GM19023 (cell line): ENCODE data around the gene TNS1.

Experiments used
- ATAC-seq: cut with Tn5 transposase; IDR thresholded peaks from one replicate; pipeline ENCODE4 v1.9.1; 2021; ENCODE audit warnings: mild to moderate bottlenecking, moderate library complexity; ENCODE audit not compliant: unreplicated experiment

The TNS1 gene

DNA sequence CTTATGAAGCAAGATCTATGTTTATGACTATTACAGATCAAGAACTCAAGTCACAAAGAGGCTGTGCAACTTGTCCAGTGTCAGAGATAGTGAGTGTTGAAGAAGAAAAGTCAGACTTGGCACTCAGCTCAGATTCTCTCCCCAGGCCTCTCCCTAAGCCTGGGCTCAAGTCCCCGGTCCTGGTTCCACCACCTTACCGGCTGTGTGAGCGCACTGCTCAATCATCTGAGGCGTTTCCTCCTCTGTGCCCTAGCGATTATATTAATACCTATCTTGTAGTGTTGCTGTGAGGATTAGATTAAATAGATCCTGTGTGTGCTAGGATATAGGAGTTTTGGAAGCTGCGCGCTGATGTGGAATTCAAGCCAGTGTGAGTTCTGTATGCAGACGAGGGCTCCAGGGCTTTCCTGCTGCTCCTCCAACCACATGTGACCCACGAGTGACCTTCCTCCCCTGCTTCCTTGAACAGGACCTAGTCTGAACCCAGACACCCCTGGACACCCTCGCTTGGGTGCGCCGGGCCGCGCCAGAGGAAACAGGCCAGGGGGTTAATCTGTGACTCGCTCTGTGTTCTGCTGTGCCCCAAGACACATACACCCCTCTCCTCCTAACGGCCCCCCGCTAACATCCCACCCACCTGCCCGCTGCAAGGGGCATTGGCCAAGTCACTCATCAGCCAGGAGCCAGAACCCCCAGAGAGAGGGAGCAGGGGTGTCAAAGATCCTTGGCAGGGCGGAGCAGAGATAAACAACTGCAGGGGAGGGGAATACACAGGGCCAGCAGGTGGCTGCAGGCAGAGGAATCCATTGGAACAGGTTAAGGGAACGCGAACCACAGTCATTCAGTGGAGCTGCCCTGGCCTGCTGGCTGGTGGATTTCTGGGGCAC is 38.3 kb downstream of the TNS1 start:
- no peak for ATAC-seq

DNA sequence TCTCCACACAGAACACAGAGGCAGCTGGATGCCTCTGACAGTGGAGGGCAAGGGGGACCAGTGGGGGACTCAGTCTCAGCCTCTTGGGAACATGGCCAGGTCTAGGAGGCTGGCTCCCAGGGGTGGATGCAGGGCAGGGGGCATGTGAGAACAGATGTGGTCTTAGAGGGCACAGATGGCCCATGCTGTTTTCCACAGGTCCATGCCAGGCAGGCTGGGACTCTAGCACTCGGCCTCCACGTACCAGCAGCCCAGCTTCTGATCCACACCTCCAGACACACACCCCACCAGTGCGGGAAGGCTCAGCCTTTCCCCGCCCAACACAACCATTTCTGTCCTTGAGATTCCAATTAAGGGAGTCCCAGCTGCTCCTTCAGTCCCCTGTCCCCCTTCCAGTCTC is 42.4 kb downstream of the TNS1 start:
- ATAC-seq = no peak

DNA sequence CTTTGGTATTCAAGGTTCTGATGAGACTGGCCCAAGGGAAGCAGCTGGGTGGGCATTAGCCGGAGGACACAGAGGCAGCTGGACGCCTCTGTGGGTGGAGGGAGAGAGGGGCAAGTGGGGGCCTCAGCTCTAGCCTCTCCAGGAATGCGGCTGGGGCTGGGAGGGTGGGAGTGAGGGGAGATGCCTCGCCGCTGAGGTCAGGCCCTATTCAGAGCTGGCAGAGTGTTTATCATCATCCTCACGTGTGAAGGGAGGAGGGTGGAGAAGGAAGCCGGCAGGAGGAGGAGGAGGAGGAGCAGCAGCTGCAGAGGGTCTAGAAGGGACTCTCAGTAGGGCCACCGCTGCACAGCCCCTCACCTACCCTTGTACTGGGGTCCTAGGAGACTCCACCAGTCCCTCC is 43.1 kb downstream of the TNS1 start:
- no peak for ATAC-seq

DNA sequence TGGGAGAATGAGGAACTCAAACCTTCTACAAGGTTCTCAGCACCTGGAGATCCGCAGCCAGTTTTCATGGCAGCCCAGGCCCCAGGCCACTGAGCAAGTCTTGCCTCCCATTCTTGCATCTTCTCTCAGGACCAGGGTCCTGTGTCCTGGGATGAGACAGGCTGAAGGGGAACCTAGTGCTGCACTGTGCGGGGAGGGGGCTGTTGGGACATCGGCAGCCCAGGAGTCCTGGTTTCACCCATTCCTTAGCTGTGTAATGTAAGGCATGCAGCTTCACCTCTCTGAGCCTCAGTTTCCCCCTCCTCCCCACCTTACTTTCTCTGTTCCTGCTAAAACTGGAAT is 43.9 kb downstream of the TNS1 start:
- ATAC-seq = no peak

DNA sequence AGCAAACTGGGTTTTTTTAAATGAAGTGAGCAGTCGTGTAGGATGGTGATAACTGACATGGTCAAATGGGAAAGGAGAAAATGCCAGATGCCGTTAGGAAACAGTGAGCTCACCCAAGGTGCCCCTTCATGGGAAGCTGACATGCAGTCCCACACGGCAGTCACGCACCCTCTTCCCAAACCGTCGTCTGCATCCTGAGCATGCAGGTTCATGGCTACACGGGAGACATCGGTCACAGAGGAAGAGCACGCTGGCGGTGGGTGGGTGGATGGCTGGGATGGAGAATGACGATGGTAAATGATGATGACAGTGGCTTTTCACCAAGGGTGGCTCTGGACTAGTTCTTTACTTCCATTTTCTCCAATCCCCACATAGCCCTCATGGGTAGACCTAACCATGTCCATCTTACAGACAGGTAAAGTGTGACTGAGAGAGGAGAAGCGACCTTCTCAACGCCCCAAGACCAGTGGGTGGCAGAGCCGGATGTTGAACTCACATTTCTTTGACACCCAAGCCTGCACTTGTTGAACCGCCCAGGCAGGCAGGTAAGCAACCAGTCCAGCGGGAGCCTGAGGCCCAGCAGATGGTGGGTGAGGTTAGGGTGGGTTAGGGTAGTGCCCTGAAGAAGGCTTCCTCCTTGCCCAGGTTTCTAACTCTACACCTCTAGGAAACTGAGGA is 44.5 kb downstream of the TNS1 start:
- ATAC-seq = no peak

DNA sequence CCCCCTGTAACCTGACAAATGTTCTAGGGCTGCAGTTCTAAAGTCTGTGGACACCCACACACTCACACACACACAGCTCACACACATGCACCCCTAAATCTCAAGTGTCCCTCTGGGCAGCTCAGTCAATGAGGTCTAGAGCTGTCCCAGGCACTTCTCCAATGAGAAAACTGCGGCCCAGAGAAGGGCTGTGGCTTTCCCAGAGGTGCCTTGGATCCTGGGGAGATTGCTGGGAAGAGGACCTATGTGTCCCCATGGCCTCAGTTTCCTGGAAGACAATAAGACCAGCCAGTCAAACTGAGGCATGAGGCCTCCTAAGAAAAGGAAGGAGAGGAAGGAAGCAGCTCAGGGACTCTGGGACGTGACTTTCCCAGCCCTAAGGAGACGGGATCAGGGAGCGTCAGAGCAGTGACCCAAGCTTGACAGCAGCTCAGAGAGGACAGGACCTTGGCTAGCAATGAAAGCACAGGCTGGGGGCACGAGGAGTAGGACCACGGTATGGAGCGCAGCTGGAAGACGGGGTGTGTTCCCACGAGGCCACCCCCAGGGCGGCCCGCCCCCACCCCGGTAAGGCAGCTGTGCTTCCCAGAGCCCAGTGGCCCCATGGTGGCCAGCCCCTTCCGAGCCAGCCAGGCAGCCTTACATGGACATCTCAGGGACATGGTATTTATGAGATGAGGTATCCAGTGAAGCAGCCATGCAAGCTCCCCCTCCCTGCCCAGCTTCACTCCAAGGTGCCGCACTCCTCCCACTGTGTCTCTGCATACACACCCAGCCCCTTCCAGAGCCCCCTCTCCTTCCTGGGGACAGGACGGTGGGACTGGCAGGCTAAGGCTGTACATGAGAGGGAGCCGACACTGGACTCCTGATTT is 46.0 kb downstream of the TNS1 start:
- ATAC-seq = no peak

DNA sequence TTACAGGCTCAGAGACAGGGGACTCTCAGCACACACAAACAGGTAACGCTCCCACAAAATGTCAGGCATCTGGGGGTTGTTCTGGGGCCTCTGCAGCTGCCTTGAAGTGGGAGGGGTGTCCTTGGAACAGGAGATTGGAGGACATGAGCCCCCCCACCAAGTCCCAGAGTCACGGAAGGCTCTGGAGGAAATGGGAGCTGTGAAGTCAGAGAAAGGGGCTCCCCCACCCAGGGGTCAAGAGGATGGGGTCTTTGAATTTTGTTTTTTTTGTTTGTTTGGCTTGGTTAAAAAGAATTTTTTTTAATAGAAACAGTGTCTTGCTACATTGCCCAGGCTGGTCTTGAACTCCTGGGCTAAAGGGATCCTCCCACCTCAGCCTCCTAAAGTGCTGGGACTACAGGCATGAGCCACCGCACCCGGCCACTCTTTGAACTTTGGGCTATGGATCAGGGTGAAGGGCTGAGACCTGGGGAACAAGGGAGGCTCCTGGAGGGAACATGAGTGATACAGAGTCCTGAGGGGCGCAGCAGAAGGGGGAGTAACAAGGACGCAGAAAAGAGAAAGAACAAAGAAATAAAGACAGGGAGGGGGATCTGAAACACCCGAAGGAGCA is 46.8 kb downstream of the TNS1 start:
- no peak for ATAC-seq

DNA sequence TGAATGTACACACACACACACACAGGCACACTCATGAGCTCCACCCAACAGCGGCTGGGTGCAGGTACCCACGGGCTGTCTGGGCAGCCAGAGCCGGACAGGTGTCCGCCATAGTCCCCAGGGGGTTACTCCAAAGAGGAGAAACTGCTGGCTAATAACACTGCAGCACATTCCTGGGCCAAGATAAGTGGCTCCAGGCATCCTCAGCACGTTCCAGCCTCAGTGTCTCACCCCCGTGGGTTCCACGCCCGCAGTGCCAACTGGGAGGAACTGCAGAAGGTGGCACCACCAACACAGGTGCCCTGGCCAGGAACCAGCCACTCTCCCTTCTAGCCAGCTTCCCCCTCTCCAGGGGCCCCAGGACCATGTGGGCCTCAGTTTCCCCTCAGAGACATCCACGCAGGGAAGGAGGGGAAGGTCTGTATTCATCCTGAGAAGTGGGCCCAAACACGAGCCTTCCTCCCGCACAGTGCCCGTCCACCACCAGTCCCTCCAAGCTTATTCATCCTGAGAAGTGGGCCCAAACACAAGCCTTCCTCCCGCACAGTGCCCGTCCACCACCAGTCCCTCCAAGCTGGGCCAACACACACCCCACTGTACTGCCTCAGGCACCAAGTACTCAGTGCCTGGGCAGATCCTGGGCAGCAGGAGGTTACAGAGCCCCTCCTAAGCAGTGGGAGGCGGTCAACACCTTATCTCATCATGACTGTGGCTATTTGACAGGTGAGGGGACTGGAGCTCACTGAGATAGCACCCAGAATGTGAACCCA is 47.6 kb downstream of the TNS1 start:
- ATAC-seq = no peak

DNA sequence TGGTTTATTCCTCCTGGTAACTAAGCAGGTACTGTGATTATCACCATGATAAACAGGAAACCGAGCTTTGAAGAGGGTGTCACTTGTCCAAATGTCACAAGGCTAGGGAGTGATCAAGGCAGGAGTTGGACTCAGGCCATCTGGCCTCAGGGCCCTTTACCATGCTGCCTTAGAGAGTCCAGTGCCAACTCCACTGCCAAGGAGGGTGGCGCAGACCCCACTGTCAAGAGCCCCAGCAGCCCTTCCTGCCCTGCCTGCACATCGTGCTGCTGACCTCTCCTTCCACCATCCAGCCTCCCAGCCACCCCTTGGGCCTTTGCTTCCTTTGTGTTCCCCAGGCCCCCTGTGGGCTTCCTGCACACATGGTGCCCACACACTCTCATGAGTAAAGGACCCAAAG is 48.3 kb downstream of the TNS1 start:
- no peak for ATAC-seq

DNA sequence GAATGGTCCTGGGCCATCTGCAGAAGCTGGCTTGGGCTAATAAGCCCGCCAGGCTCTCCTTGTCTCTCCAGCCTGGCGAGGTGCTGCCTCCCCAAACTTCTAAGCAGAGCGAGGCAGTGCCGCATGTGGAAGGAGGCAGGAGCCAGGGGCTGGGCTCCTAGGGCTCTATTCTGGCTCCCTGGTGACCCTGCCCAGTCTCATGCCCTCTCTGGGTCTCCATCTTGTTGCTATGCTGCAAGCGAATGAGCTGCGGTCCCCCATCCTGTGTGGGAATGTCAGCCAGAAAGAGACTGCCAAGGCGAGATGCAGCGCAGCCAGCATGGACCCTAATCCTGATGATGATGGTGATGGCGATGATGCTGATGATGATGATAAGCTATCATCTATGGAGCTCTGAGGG is 48.7 kb downstream of the TNS1 start:
- no peak for ATAC-seq

DNA sequence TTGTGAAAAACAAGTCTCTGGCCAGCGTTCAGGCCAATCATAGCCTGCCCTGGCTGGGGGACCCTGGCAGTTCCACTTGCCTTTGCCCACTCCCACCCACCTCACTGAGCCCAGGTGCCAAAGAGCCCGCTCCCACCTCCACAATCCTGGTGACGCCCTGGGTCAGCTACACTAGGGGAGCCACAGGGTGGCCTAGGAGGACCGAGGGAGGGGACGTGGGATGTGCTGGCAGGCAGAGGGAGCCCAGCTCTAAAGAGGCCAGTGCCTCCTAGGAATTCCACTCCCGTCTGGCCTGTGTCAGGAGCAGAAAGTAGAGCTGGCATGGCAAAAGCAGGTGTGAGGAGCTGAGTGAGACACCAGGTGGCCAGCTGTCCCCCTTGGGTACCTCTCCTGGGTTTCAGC is 49.3 kb downstream of the TNS1 start:
- ATAC-seq = no peak

DNA sequence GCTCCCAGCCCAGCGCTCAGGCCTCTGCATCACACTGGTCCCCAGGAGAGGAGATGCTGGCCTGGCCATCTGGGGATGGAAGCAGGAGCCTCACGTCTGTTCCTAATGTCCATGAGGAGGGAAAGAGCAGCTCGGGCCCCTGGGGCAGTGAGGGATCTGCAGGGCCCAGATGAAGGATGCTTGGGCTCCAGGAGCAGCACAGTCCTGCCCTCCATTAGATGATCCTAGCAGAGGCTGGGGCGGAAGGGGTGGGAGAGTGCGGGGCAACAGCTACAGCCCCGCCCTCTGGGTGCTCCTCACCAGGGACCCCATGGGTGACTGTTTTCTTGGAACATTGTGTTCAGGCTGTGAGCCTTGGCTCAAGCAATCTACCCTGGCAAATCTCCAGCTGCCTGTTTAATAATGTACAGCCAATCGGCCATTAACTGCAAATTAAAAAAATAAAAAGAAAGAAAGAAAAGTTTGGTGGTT is 49.7 kb downstream of the TNS1 start:
- no peak for ATAC-seq

DNA sequence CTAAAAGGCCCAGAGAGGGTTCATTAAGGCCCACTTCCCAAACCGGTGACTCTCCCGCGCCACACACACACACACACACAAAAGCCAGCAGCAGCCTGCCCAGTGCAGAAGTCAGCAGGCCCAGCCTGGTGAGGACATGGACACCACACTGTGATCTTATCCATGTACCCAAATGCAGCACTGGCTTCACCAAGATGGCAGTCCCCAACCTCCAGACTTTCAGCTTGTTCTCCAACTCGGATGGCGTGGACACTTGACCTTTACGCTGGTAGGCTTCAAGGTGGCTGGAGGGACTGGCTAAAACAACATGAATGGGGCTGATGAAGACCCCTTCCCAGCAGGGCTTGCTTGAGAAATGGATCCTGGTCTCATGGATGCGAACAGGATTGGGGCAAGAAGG is 50.4 kb downstream of the TNS1 start:
- no peak for ATAC-seq

DNA sequence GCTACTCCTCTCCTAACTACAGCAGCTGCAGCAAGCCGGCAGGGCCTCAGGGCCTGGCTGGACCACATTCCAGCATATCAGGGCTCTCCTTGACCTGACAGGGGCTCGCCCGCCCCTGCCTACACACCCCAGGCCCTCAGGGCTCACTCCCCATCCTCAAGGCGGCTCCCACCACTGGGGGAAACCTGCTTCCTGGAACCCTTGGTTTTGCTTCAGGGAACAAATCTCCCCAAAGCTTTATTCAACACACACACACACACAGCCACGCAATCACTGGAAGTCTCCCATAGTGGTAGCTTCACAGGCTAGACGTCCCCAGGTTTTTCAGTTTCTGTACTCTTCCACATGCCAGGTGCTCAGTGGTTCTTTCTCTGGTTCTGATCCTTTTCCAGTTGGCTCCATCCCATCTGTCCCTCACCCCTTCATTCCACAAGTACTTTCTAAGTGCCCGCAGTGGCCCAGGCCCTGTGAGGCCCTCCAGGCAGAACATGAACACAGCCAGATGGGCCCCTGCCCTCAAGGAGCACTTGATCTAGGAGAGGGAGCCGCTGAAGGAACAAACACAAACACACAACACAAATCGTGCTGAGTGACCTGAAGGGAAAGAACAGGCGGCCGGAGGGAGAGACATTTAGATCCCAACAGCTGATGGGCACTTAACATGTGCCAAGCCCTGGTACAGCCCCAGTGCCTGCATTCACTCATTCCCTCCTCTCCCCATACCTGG is 51.1 kb downstream of the TNS1 start:
- no peak for ATAC-seq

DNA sequence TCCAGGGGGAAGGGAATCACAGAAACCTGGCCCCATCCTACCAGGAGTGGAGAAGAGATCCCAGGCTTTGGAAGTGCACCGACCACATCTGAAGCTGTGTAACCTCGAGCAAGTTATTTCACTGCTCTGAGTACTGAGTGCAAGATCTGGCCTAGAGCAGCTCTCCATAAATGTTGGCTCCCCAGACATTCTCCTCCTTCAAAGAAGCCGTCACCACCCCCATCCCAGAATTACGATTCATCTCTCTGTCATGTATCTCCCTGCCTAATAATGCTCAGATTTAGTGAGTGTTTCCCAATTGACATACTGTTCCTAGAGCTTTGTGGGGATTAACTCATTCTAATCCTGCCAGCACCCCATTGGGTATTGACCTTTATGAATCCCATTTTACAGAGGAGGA is 51.7 kb downstream of the TNS1 start:
- no peak for ATAC-seq

DNA sequence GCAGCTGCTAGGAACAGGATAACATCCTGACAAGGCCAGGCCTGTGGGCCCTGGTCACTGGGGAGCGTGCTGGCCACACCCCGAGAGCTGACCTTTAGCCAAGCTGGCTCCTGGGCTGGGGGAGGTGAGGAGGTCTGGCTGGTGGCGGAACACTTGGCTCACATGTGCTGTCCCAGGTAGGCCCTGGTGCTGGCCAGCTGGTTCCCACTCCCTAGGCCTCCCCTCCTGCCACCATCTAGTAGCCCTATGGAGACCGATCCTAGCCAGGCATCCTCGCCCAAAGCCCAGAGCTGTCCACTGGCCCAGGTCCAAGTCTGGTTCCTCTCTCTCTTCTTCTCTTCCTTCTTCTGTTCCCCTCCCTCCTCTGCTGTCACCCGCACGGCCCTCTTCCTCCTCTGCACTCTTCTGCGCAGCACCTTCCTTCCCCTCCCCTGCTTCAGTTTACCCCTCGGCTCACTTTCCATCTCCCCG is 52.4 kb downstream of the TNS1 start:
- ATAC-seq = no peak

DNA sequence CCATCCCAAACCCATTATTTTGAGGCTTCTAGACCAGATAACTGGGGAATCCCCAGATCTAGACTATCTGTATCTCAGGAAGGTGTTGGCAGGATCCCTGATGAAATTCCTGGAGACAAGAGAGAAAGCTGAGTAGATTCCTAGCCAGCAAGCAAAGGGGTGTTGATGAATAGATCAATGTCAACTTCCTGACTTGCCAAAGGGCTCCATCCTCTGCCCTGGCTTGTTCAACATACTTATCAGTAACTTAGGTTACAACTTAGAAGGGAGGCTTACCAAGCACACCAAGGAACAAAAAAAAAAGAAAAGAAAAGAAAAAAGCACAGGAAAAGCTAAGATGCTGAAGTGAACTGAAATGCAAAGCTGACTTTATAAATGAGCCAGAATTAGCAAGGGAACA is 53.3 kb downstream of the TNS1 start:
- no peak for ATAC-seq

DNA sequence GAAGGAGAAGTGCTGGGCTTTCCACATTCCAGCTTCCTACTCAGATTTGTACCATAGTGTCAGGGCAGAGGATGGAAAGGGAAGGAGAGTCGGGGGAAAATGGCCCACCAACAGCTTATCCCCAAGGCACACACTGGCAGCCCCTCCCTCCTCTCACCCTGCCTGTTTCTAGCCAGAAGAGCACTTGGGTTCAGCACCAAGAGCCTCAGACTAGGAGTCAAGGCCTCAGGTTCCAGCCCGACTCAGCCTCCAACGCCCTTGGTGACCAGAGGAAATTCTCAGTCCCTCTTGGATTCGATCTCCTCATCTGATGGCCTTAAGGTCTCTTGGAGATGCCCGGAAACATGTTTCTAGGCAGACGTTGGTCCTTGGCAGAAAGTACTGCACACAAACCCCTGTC is 53.9 kb downstream of the TNS1 start:
- no peak for ATAC-seq

DNA sequence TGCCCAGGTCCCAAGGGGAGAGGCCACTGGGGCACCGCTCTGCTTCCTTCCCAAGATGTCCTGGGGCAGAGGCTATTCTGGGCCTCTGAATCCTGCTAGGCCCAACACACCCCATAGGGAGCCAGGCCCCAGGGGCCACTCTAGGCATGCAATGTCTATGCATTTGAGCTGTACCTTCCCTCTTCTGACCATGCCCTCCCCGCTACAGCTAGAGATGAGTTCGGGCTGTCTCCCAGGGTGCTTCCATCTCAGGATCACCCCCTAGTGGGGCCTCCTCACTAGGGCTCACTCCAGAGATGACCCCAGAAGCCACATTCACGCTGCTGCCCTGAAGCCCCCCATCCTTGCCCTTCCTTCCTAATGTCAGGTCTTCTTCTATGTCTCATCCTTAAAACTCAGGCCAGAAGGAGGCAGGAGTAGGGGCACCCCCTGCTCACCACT is 54.4 kb downstream of the TNS1 start:
- ATAC-seq = no peak
